ENCODE measurements around the gene CACNG8. TPM values are rescaled to one million over a fixed set of nuclear protein-coding genes. Genes with fewer than 3 reads are reported as not detected.

Gene CACNG8
- polyA plus RNA-seq, 10 donors, result 0.39 to 1.0 (median 0.55) TPM

DNA sequence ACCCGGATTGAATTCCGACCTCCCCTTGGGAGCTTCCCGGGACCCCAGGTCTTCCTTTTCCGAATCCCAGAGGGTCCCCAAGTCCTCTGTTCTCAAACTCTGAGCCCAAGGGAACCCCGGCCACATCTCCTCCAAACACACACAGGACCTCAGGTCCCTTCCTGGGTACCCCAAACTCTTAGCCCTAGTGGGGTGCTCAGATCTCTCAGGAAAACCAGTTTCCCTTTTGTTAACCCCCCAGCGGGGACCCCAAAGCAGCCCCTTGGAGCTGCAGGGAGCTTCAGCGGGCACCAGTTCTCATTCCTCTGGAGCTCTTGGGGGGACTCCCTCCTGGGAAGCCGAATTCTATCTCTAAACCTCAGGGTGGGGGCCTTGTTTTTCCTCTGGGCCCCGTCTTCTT lies 29.5 kb downstream of the CACNG8 start:
- DNase-seq, result no peak

DNA sequence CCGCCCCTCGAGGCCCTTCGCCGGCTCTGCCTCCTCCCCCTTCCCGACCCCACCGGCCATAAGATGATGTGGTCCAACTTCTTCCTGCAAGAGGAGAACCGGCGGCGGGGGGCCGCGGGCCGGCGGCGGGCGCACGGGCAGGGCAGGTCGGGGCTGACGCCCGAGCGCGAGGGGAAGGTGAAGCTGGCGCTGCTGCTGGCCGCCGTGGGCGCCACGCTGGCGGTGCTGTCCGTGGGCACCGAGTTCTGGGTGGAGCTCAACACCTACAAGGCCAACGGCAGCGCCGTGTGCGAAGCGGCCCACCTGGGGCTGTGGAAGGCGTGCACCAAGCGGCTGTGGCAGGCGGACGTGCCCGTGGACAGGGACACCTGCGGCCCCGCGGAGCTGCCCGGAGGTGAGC lies 30.1 kb downstream of the CACNG8 start:
- DNase-seq, result no peak

- no peak for DNase-seq
Observed at GRCh38 chr19:53993448-53993847, 30.7 kb downstream of the CACNG8 start.

GRCh38 chr19:53994811-53995210 lies 32.1 kb downstream of the CACNG8 start:
- no peak for DNase-seq

GRCh38 chr19:53998223-53998622 lies 35.5 kb downstream of the CACNG8 start:
- DNase-seq, result no peak

GRCh38 chr19:53999694-54000093 lies 37.0 kb downstream of the CACNG8 start:
- no peak for DNase-seq

DNA sequence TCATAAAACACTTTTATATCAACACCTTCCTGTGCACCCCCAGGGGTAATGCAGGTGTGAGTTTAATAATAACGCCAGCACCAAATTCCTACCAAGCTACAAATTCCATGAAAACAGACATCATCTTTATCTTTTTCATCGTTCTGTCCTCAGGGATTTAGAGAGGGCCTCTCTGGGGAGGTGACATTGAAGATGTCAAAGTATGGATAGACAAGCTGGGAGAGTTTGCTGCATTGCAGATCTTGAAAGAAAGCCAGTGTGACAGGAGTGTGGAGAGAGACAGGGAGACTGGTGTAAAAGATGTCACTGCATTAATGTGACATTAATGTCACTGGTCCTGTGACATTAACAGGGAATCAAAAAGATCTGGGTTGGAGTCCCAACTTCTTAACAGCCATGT lies 38.8 kb downstream of the CACNG8 start:
- no peak for DNase-seq

GRCh38 chr19:54002495-54003315 lies 40.0 kb downstream of the CACNG8 start:
- DNase-seq, result no peak

- no peak for DNase-seq
Observed at GRCh38 chr19:54009440-54009839, 46.7 kb downstream of the CACNG8 start.

GRCh38 chr19:54010474-54010873 lies 47.7 kb downstream of the CACNG8 start:
- DNase-seq, result no peak

DNA sequence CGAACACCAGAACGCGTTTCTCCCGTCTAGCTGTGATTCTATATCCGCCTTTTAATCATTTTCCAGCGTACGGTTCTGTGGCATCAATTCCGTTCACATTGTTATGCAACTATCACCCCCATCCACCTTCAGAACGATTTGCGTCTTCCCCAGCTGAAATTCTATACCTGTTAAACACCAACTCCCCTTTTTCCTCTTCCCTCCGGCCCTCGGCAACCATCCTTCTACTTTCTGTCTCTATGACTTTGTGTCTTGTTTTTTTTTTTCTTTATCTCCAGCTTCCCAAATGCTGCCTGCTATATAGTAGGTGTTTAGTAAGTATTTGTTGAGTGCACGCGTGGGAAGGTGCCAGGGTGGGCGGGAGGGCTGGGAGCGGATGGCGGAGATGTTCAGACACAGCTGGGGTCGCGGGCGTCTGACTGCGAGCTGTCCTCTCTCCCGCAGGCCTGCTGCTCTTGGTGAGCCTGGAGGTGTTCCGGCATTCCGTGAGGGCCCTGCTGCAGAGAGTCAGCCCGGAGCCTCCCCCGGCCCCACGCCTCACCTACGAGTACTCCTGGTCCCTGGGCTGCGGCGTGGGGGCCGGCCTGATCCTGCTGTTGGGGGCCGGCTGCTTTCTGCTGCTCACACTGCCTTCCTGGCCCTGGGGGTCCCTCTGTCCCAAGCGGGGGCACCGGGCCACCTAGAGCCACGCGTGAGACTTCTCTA lies 48.9 kb downstream of the CACNG8 start:
- DNase-seq, result no peak

GRCh38 chr19:54013866-54014265 lies 51.1 kb downstream of the CACNG8 start:
- DNase-seq, result no peak

- no peak for DNase-seq
Observed at GRCh38 chr19:54014920-54015560, 52.3 kb downstream of the CACNG8 start.

GRCh38 chr19:54017261-54017660 lies 54.5 kb downstream of the CACNG8 start:
- DNase-seq, result peak in 1 of 3 donors; percentile 3

DNA sequence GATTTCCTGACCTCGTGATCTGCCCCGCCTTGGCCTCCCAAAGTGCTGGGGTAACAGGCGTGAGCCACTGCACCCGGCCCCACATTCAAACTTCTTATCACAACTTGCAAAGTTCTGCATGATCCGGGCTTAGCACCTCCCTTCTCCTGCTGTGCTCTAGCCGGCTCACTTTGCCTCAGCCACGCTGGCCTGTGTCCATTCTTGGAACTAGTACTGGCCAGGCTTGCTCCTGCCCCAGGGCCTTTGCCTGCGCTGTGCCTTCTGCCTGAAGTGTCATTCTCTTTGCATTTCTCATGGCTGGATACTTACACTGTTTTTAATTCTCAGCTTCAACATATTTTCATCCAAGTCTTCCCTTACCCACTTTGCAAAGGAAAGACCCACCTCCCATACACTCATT lies 58.6 kb downstream of the CACNG8 start:
- no peak for DNase-seq

DNA sequence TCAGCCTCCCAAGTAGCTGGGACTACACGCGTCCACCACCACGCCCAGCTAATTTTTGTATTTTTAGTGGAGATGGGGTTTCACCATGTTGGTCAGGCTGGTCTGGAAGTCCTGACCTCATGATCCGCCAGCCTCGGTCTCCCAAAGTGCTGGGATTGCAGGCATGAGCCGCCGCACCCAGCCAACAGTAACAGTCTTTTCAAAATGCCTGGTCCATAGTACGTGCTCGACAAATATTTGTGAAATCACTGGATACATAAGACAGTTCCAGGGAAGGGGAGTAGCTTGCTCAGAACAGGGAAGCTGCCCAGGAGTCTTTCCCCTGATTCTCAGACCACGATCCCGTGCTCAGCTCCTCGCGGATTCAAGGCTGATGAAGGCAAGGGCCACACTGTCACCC lies 59.2 kb downstream of the CACNG8 start:
- DNase-seq, result no peak

DNA sequence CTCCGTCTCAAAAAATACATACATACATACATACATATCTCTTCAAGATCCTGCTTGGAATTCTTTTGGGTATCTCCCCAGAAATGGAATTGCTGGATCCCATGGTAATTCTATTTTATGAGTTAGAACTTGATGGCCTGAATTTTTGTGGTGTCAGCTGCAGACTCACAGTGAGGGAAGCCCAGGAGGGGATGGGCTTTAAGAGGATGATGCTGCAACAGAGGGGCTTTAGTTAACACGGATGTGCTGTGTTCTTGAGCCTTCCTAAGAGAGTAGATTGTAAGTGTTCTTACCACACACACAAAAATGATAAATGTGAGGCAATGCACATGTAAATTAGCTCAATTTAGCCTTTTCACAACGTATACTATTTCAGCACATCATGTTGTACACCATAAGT lies 60.5 kb downstream of the CACNG8 start:
- DNase-seq, result no peak

DNA sequence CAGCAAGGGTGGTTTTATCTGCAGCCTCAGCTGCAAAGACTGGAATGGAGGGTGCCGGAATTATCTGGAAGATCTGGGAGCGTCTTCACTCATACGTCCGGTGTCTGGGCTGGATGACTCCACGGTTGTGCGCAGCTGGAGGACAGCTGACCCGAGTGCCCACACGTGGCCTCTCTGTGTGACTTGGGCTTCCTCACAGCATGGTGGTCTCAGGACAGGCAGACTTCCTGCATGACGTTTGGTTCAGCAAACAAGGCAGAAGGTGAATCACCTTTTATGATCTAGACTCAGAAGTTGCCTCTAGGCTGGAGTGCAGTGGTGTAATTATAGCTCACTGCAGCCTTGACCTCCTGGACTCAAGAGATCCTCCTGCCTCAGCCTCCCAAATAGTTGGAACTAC lies 61.9 kb downstream of the CACNG8 start:
- DNase-seq, result no peak

GRCh38 chr19:54026656-54027055 lies 63.9 kb downstream of the CACNG8 start:
- DNase-seq, result no peak

DNA sequence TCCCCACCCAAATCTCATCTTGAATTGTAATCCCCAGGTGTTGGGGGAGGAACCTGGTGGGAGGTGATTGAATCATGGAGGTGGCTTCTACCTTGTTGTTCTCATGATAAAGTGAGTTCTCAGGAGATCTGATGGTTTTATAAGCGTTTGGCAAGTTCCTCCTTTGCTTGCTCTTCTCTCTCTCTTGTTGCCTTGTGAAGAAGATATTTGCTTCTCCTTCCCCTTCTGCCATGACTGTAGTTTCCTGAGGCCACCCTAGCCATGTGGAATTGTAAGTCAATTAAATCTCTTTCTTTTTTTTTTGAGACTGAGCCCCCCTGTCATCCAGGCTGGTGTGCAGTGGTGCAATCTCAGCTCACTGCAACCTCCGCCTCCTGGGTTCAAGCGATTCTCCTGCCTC lies 66.6 kb downstream of the CACNG8 start:
- DNase-seq, result no peak

- peak; percentile 28 to 40 (median 36) for DNase-seq
Observed at GRCh38 chr19:54029930-54030490, 67.3 kb downstream of the CACNG8 start.

GRCh38 chr19:54030895-54031586 lies 68.3 kb downstream of the CACNG8 start:
- peak in 1 of 3 donors; percentile 1 for DNase-seq

Measured in muscle of back (tissue), 11 donors.